GM23338 (cell line): ENCODE results near the gene NTMT1. TPM values are rescaled to one million over a fixed set of nuclear protein-coding genes. Genes with fewer than 3 reads are reported as not detected.

Experiments
- ATAC-seq: fragments of 200-7000 bp; cut with Tn5 transposase; 3 replicates; pipeline ENCODE4 v1.9.1; 2020
- DNase-seq: peaks from one replicate; pipeline ENCODE4 v3.0.0-alpha.2; 2015; ENCODE audit warnings: low spot score
- H2AFZ ChIP-seq: fragments of 200-600 bp; sonication (generic); 2 replicates; pipeline ENCODE4 v1.8.0; 2016; ENCODE audit warnings: antibody characterized with exemption, mild to moderate bottlenecking, moderate library complexity
- H3F3A ChIP-seq: fragments of 200-600 bp; sonication (generic); replicated peaks from 2 replicates; pipeline ENCODE4 v1.8.0; 2017; ENCODE audit warnings: antibody characterized with exemption, mixed run types, low read depth
- H3K27ac ChIP-seq: fragments of 200-600 bp; sonication (generic); 2 replicates; pipeline ENCODE4 v1.6.1; 2016; ENCODE audit warnings: low read depth
- H3K27me3 ChIP-seq: fragments of 200-600 bp; sonication (generic); 2 replicates; pipeline ENCODE4 v1.8.0; 2016; ENCODE audit warnings: mild to moderate bottlenecking, mixed run types, moderate library complexity; ENCODE audit not compliant: insufficient read depth
- H3K36me3 ChIP-seq: fragments of 200-600 bp; sonication (generic); 2 replicates; pipeline ENCODE4 v1.8.0; 2016; ENCODE audit warnings: mild to moderate bottlenecking; ENCODE audit not compliant: insufficient read depth
- H3K4me1 ChIP-seq: fragments of 200-600 bp; sonication (generic); 2 replicates; pipeline ENCODE4 v1.8.0; 2016; ENCODE audit warnings: mild to moderate bottlenecking, moderate library complexity; ENCODE audit not compliant: insufficient read depth
- H3K4me2 ChIP-seq: fragments of 200-600 bp; sonication (generic); 2 replicates; pipeline ENCODE4 v1.7.1; 2017; ENCODE audit warnings: mixed run types
- H3K4me3 ChIP-seq: fragments of 200-600 bp; sonication (generic); 2 replicates; pipeline ENCODE4 v1.6.1; 2016; ENCODE audit warnings: mixed run types
- H3K79me2 ChIP-seq: fragments of 200-600 bp; sonication (generic); replicated peaks from 2 replicates; pipeline ENCODE4 v1.8.0; 2017; ENCODE audit warnings: mild to moderate bottlenecking; ENCODE audit not compliant: insufficient read depth
- H3K9me2 ChIP-seq: fragments of 200-600 bp; sonication (generic); 2 replicates; pipeline ENCODE4 v1.8.0; 2017; ENCODE audit not compliant: insufficient read depth
- H4K20me1 ChIP-seq: fragments of 200-600 bp; sonication (generic); replicated peaks from 2 replicates; pipeline ENCODE4 v1.8.0; 2017; ENCODE audit warnings: mild to moderate bottlenecking; ENCODE audit not compliant: insufficient read depth
- H3K27ac Mint-ChIP-seq: 2 replicates; pipeline ENCODE4 v1.8.0; 2020; ENCODE audit warnings: inconsistent platforms, mild to moderate bottlenecking, moderate library complexity, mixed read lengths
- H3K27me3 Mint-ChIP-seq: 3 replicates; pipeline ENCODE4 v1.8.0; 2022; ENCODE audit warnings: low read depth, mild to moderate bottlenecking, moderate library complexity, mixed read lengths, inconsistent platforms; ENCODE audit not compliant: insufficient read depth, poor library complexity
- H3K36me3 Mint-ChIP-seq: 3 replicates; pipeline ENCODE4 v1.8.0; 2021; ENCODE audit warnings: low read depth, mild to moderate bottlenecking, inconsistent platforms, moderate library complexity, mixed read lengths
- H3K4me1 Mint-ChIP-seq: 3 replicates; pipeline ENCODE4 v1.8.0; 2020; ENCODE audit warnings: mild to moderate bottlenecking, inconsistent platforms, mixed read lengths
- H3K4me3 Mint-ChIP-seq: 3 replicates; pipeline ENCODE4 v1.8.0; 2021; ENCODE audit warnings: moderate library complexity, mild to moderate bottlenecking, inconsistent platforms, mixed read lengths
- H3K9me3 Mint-ChIP-seq: 3 replicates; pipeline ENCODE4 v1.8.0; 2020; ENCODE audit warnings: moderate library complexity, mild to moderate bottlenecking, inconsistent platforms, mixed read lengths
- CREB1 ChIP-seq: fragments of 250-450 bp; sonication (Bioruptor Pico); IDR thresholded peaks from 2 replicates; pipeline ENCODE4 v1.5.0; 2020; ENCODE audit warnings: low read depth, mild to moderate bottlenecking, moderate library complexity
- EZH2 ChIP-seq: fragments of 200-600 bp; sonication (generic); IDR thresholded peaks from one replicate; pipeline ENCODE4 v1.8.0; 2017; ENCODE audit warnings: antibody characterized with exemption, mild to moderate bottlenecking, low read depth; ENCODE audit not compliant: unreplicated experiment
- EZH2phosphoT487 ChIP-seq: fragments of 200-600 bp; sonication (generic); IDR thresholded peaks from one replicate; pipeline ENCODE4 v1.8.1; 2018; ENCODE audit warnings: antibody characterized with exemption; ENCODE audit not compliant: unreplicated experiment
- JUNB ChIP-seq: IDR thresholded peaks from one replicate; pipeline ENCODE4 v1.6.1; 2016; ENCODE audit warnings: antibody characterized with exemption; ENCODE audit not compliant: unreplicated experiment
- NANOG ChIP-seq: IDR thresholded peaks from 2 replicates; pipeline ENCODE4 v1.6.1; 2016; ENCODE audit warnings: antibody characterized with exemption, borderline replicate concordance
- POLR2AphosphoS5 ChIP-seq: IDR thresholded peaks from 2 replicates; pipeline ENCODE4 v1.6.1; 2016; ENCODE audit warnings: antibody characterized with exemption, low read depth
- REST ChIP-seq: IDR thresholded peaks from one replicate; pipeline ENCODE4 v1.6.1; 2018; ENCODE audit warnings: antibody characterized with exemption; ENCODE audit not compliant: unreplicated experiment
- STAT1 ChIP-seq: IDR thresholded peaks from one replicate; pipeline ENCODE4 v1.6.1; 2016; ENCODE audit warnings: antibody characterized with exemption; ENCODE audit not compliant: unreplicated experiment
- ZNF114 ChIP-seq: fragments of 250-450 bp; sonication (Bioruptor Pico); IDR thresholded peaks from 2 replicates; pipeline ENCODE4 v1.5.0; 2020; ENCODE audit warnings: mild to moderate bottlenecking, moderate library complexity
- ZNF331 ChIP-seq: fragments of 250-450 bp; sonication (Bioruptor Pico); IDR thresholded peaks from 2 replicates; pipeline ENCODE4 v1.5.0; 2020; ENCODE audit warnings: low read depth, mild to moderate bottlenecking, moderate library complexity
- polyA plus RNA-seq: library from polyadenylated mRNA; unstranded; fragments of >200 nt; fragmentation: Nextera tagmentation; extraction: Ambion mirVana; gene quantifications from 2 replicates; pipeline ENCODE4 v1.2.1, GENCODE V29; 2016
- total RNA-seq: library from RNA; depleted of rRNA; stranded (reverse); fragments of >200 nt; shearing (Covaris generic); gene quantifications from 2 replicates; pipeline ENCODE4 v1.2.3, GENCODE V29; 2014
- TF ChIP-seq, protein P1 (sequence below), 2 experiments: fragments of 200-600 bp in 1 of 2; sonication (generic) in 1 of 2; conservative IDR thresholded peaks; 2 replicates each; pipeline versions ENCODE4 v1.5.1 to v1.6.1; 2016 to 2017; ENCODE audit warnings: antibody characterized with exemption in 2 of 2, low read depth in 2 of 2, mild to moderate bottlenecking in 2 of 2, moderate library complexity in 1 of 2
- TF ChIP-seq, protein P2 (sequence below): IDR thresholded peaks from 2 replicates; pipeline ENCODE4 v1.6.1; 2016; ENCODE audit warnings: antibody characterized with exemption
- TF ChIP-seq, protein P3 (sequence below): fragments of 250-450 bp; sonication (Bioruptor Pico); IDR thresholded peaks from 2 replicates; pipeline ENCODE4 v1.5.0; 2020; ENCODE audit warnings: mild to moderate bottlenecking, moderate library complexity

Gene NTMT1
- total and polyA plus RNA-seq, 2 experiments from 2014 or later: 59.4 to 108 TPM

DNA sequence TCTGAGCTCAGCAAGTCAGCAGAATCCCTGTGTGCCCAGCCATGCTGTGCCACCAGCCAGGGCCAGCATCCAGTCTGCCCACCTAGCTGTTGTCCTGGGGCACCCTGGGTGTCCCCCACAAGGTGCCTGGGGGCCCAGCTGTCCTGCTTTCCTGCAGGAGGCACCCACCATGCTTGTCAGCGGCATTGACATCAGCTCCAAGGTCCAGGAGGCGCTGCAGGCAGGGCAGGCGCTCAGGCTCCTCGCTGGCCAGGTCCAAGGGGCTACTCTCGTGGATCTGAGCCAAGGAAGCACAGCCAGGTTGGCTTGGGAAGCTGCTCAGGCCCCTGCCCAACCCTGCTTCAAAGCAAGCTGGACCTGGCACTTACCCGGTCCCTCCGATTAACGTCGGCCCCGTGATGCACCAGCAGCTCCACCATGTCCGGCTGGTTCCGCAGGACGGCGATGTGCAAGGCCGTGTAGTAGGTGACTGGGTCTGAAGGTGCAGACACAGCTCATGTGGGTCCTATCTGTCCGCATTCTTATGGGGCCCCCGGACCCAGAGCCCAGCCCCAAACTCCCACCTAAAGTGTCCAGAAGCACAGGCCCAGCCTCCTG is 13.2 kb downstream of the NTMT1 start:
- Histone ChIP-seq H3K36me3 (no peaks in the 10 kb centered on the region; the same call in 1 of the 2 replicates), H3K4me2 (no peak overlapping the region), H3K9me2 (no peaks in the 10 kb centered on the region), H3K4me1 (no peaks in the 10 kb centered on the region), H2AFZ (no peak overlapping the region), H3F3A (no peaks in the 10 kb centered on the region; the same call in 1 of the 2 replicates), H4K20me1 (peaks cover 26% of the 10 kb centered on the region), H3K79me2 (peaks cover 10% of the 10 kb centered on the region), H3K27ac (no peak overlapping the region), H3K27me3 (no peaks in the 10 kb centered on the region), H3K4me3 (no peak overlapping the region)
- Mint-ChIP-seq H3K27ac (no peak overlapping the region), H3K36me3 (peaks cover 28% of the 10 kb centered on the region), H3K27me3 (peaks cover 14% of the 10 kb centered on the region), H3K4me3 (no peak overlapping the region), H3K4me1 (peaks cover 9% of the 10 kb centered on the region), H3K9me3 (no peaks in the 10 kb centered on the region)
- DNase-seq: no peak
- ATAC-seq: no peak
- TF ChIP-seq, protein P1, sequence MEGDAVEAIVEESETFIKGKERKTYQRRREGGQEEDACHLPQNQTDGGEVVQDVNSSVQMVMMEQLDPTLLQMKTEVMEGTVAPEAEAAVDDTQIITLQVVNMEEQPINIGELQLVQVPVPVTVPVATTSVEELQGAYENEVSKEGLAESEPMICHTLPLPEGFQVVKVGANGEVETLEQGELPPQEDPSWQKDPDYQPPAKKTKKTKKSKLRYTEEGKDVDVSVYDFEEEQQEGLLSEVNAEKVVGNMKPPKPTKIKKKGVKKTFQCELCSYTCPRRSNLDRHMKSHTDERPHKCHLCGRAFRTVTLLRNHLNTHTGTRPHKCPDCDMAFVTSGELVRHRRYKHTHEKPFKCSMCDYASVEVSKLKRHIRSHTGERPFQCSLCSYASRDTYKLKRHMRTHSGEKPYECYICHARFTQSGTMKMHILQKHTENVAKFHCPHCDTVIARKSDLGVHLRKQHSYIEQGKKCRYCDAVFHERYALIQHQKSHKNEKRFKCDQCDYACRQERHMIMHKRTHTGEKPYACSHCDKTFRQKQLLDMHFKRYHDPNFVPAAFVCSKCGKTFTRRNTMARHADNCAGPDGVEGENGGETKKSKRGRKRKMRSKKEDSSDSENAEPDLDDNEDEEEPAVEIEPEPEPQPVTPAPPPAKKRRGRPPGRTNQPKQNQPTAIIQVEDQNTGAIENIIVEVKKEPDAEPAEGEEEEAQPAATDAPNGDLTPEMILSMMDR (conservative IDR thresholded peaks at IDR 0.05; ENCODE audit: low read depth in 2 of 2): no peak
- TF ChIP-seq EZH2phosphoT487 (no peak), STAT1 (no peak), ZNF331 (CRISPR knock-in tag) (no peak), NANOG (no peak), EZH2 (no peak), ZNF114 (CRISPR knock-in tag) (no peak), CREB1 (CRISPR knock-in tag) (no peak), POLR2AphosphoS5 (no peak; the same call in 1 of the 2 replicates), JUNB (no peak), REST (no peak)
- TF ChIP-seq, protein P2, sequence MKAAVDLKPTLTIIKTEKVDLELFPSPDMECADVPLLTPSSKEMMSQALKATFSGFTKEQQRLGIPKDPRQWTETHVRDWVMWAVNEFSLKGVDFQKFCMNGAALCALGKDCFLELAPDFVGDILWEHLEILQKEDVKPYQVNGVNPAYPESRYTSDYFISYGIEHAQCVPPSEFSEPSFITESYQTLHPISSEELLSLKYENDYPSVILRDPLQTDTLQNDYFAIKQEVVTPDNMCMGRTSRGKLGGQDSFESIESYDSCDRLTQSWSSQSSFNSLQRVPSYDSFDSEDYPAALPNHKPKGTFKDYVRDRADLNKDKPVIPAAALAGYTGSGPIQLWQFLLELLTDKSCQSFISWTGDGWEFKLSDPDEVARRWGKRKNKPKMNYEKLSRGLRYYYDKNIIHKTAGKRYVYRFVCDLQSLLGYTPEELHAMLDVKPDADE: no peak
- TF ChIP-seq, protein P3, sequence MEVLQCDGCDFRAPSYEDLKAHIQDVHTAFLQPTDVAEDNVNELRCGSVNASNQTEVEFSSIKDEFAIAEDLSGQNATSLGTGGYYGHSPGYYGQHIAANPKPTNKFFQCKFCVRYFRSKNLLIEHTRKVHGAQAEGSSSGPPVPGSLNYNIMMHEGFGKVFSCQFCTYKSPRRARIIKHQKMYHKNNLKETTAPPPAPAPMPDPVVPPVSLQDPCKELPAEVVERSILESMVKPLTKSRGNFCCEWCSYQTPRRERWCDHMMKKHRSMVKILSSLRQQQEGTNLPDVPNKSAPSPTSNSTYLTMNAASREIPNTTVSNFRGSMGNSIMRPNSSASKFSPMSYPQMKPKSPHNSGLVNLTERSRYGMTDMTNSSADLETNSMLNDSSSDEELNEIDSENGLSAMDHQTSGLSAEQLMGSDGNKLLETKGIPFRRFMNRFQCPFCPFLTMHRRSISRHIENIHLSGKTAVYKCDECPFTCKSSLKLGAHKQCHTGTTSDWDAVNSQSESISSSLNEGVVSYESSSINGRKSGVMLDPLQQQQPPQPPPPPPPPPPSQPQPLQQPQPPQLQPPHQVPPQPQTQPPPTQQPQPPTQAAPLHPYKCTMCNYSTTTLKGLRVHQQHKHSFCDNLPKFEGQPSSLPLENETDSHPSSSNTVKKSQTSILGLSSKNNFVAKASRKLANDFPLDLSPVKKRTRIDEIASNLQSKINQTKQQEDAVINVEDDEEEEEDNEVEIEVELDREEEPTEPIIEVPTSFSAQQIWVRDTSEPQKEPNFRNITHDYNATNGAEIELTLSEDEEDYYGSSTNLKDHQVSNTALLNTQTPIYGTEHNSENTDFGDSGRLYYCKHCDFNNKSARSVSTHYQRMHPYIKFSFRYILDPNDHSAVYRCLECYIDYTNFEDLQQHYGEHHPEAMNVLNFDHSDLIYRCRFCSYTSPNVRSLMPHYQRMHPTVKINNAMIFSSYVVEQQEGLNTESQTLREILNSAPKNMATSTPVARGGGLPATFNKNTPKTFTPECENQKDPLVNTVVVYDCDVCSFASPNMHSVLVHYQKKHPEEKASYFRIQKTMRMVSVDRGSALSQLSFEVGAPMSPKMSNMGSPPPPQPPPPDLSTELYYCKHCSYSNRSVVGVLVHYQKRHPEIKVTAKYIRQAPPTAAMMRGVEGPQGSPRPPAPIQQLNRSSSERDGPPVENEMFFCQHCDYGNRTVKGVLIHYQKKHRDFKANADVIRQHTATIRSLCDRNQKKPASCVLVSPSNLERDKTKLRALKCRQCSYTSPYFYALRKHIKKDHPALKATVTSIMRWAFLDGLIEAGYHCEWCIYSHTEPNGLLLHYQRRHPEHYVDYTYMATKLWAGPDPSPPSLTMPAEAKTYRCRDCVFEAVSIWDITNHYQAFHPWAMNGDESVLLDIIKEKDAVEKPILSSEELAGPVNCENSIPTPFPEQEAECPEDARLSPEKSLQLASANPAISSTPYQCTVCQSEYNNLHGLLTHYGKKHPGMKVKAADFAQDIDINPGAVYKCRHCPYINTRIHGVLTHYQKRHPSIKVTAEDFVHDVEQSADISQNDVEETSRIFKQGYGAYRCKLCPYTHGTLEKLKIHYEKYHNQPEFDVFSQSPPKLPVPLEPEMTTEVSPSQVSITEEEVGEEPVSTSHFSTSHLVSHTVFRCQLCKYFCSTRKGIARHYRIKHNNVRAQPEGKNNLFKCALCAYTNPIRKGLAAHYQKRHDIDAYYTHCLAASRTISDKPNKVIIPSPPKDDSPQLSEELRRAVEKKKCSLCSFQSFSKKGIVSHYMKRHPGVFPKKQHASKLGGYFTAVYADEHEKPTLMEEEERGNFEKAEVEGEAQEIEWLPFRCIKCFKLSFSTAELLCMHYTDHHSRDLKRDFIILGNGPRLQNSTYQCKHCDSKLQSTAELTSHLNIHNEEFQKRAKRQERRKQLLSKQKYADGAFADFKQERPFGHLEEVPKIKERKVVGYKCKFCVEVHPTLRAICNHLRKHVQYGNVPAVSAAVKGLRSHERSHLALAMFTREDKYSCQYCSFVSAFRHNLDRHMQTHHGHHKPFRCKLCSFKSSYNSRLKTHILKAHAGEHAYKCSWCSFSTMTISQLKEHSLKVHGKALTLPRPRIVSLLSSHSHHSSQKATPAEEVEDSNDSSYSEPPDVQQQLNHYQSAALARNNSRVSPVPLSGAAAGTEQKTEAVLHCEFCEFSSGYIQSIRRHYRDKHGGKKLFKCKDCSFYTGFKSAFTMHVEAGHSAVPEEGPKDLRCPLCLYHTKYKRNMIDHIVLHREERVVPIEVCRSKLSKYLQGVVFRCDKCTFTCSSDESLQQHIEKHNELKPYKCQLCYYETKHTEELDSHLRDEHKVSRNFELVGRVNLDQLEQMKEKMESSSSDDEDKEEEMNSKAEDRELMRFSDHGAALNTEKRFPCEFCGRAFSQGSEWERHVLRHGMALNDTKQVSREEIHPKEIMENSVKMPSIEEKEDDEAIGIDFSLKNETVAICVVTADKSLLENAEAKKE: no peak
